ENCODE results near the gene DHX58. TPM values are rescaled to one million over a fixed set of nuclear protein-coding genes. Genes with fewer than 3 reads are reported as not detected.
A peak's percentile ranks its signal among the peaks of the same experiment; 100 is the strongest.

DHX58 gene
- total RNA-seq, 3 donors from 2014 or later = 2.0 to 8.4 (median 6.9) TPM

DNA sequence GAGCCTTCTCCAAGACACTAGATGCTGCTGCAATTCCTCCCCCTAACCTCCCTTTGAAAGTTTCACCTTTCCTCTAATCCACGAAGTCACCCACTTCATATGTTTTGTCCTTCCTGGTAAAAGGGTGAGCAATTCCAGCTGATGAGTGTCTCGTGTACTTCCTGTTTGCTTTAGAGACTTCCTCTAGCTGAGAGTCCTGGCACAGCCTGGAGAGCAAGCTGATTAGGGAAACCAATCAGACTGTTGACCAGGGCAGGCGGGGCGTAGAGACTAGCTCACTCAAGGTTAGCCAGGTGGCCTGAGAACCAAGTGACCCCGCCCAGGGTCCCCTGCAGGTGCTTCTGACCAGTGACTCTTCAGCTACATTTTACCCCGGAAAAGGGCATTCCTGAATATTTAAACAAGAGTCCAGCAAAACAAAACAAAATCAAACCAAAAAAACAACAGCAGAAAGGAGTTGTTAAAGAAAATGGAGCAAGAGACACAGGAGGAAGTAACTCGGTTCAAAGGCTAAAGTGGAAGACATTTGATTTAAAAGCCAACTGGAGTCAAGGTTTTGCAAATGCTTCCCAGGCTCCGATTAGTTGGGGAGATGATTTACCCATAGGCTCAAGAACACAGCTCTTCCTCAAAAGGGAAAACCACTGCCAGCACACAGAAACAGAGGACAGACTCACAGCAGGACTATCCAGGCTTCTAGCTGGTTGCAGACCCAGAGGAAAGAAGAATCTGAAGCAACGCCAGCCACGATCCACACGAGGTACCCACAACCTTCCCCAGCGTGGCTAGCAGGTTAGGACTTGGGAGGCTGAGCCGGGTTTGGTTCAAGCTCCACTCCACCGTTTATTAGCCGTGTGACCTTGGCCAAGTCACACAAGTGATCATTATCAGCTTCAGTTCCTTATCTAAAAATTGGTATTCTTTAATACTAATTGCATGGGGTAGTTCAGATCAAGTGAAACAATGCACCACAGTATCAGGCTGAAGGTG lies 23.4 kb upstream of the DHX58 start:
- DNase-seq (no peak), ATAC-seq (no peak)
- Mint-ChIP-seq H3K27me3 (ENCODE audit: low read depth) (no peaks in the 10 kb centered on the region), H3K4me3 (no peak overlapping the region), H3K4me1 (ENCODE audit: low read depth) (peaks cover 59% of the 10 kb centered on the region), H3K36me3 (ENCODE audit: insufficient read depth) (peaks cover 8% of the 10 kb centered on the region), H3K9me3 (no peaks in the 10 kb centered on the region)

DNA sequence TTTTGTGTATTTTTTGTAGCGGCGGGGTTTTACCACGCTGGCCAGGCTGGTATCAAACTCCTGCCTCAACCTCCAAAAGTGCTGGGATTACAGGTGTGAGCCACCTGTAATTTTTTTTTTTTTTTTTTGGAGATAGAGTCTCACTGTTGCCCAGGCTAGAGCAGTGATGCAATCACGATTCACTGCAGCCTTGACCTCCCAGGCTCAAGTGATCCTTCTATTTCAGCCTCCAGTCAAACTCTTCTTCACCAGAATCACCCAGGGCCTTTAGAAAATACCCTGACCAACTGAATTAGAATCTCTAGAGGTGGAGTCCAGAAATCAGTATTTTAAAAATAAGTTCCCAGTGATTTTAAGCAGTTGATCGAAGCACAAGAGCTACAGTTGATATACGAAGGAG lies 22.6 kb upstream of the DHX58 start:
- DNase-seq (no peak), ATAC-seq (no peak)
- Mint-ChIP-seq H3K4me1 (ENCODE audit: low read depth) (peaks cover 60% of the 10 kb centered on the region), H3K36me3 (ENCODE audit: insufficient read depth) (peaks cover 11% of the 10 kb centered on the region), H3K9me3 (no peaks in the 10 kb centered on the region), H3K27me3 (ENCODE audit: low read depth) (no peaks in the 10 kb centered on the region), H3K4me3 (no peak overlapping the region)

DNA sequence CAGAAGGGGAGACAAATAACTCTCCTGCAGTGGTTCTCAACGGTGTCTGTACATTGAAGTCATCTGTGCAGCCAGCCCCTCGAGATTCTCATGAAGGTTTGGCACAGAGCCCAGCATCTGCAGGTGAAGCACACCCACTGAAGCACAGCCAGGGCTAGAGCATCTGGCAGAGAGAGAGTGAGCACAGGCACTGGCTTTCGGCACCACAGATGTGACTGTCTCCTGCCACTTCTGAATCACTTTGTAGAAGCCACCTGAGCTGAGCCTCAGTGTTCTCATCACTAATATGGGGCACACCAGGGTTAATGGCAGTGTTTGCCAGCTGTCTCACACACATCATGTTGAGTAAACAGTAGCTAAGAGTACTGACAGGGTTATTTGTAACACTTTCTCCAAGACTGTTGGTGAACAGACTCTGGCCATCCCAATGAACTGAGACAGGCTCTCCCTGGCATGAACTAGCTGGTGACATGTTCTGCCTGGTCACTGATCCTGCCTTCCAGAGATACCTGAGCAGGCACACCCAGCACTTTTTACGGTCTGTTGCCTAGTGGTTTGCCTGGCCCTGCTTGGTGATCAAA lies 21.0 kb upstream of the DHX58 start:
- Mint-ChIP-seq H3K9me3 (no peaks in the 10 kb centered on the region), H3K27me3 (ENCODE audit: low read depth) (no peaks in the 10 kb centered on the region), H3K4me1 (ENCODE audit: low read depth) (peaks cover 53% of the 10 kb centered on the region), H3K4me3 (no peak overlapping the region), H3K36me3 (ENCODE audit: insufficient read depth) (peaks cover 18% of the 10 kb centered on the region)
- ATAC-seq = peak; percentile 69 to 74
- DNase-seq = no peak

DNA sequence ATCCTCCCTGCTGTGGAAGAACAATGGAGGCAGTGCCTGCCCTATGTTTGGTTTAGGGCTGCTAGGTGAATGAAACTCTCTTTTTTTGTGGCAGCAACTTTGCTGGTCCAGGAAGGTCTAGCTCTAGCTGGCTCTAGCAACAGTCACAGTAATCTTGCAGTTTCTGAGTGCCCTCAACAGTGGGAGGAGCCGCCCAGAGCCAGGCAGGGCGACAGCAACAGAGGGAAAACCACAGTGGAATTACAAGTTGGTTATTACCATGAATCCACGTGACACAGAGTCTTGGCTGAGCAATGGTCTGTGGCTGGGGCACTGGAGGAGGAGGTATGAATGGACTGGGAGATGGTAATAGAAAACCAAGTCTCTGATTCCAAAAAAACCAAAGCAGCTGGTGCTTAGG lies 20.4 kb upstream of the DHX58 start:
- Mint-ChIP-seq H3K4me1 (ENCODE audit: low read depth) (peaks cover 49% of the 10 kb centered on the region), H3K27me3 (ENCODE audit: low read depth) (no peaks in the 10 kb centered on the region), H3K36me3 (ENCODE audit: insufficient read depth) (peaks cover 24% of the 10 kb centered on the region), H3K9me3 (no peaks in the 10 kb centered on the region), H3K4me3 (no peak overlapping the region)
- peak; percentile 73 to 79 for ATAC-seq
- no peak for DNase-seq

DNA sequence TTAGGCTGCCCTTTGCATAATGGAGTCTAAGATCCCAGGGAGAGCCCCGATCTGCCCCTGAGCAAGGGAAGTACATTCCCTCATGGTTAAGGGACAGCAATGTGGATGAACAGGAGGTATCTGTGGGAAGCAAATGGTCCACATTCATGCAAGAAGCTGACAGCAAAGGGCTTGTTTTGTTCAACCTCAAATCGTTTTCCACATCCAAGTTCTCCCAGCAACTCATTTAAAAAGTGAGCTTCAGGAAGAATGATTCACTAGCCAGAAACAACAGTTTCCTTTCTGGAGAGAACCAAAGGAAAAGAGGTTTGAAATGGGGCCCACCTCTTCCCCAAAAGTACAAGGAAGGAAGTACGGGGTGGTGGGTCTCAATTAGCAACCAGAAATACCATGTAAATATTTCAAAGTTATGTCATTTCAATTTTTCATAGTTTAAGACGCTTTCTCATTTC lies 19.5 kb upstream of the DHX58 start:
- ATAC-seq = no peak
- Mint-ChIP-seq H3K9me3 (no peaks in the 10 kb centered on the region), H3K4me1 (ENCODE audit: low read depth) (peaks cover 48% of the 10 kb centered on the region), H3K27me3 (ENCODE audit: low read depth) (no peaks in the 10 kb centered on the region), H3K4me3 (no peak overlapping the region), H3K36me3 (ENCODE audit: insufficient read depth) (peaks cover 27% of the 10 kb centered on the region)
- DNase-seq = no peak

DNA sequence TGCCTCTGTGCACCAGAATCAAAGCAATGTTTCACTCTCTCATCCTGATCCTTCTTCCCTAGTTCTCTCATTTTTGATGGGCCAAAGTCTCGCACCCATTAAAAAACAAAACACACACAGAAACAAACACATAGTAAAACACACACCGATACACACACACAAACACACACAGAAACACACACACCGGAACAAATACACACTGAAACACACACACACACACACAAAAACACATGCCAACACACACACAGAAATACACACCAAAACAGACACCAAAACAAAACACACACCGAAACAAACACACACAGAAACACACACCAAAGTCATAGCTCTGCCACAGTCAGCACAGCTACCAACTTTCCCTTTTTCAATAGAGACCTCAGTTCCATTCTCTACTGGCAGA lies 18.7 kb upstream of the DHX58 start:
- no peak for ATAC-seq
- Mint-ChIP-seq H3K4me1 (ENCODE audit: low read depth) (peaks cover 43% of the 10 kb centered on the region), H3K4me3 (no peak overlapping the region), H3K27me3 (ENCODE audit: low read depth) (no peaks in the 10 kb centered on the region), H3K9me3 (no peaks in the 10 kb centered on the region), H3K36me3 (ENCODE audit: insufficient read depth) (peaks cover 32% of the 10 kb centered on the region)
- no peak for DNase-seq

DNA sequence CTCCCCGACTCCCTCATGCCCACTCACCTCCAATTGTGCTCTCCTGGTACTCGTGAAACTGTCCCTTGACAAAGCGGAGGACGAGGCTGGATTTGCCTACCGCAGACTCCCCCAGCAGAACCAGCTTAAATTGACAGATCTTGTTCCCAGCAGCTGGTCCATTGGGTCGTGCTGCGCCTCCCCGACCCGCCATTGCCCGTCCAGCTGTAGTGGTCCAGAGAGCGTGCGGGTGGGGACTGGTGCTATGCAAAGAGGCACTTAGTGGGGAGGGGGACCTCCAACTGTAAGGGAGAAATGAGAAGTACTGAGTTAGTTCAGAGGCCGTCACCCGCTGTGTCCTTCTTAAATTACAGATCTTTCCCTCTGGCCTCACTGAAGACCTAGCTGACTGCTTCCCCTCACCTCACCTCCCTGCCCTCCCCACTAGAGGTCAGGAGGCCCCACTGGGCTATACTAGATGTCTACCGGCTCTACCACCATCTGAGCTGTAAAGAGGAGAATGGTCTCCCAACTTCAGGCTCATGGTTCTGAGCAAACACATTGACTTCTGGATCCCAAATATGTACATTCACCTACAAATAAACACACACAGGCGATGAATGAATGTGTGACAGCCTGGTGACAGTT lies 17.9 kb upstream of the DHX58 start:
- Mint-ChIP-seq H3K9me3 (no peaks in the 10 kb centered on the region), H3K4me1 (ENCODE audit: low read depth) (peaks cover 35% of the 10 kb centered on the region), H3K4me3 (no peak overlapping the region), H3K27me3 (ENCODE audit: low read depth) (no peaks in the 10 kb centered on the region), H3K36me3 (ENCODE audit: insufficient read depth) (peaks cover 32% of the 10 kb centered on the region)
- ATAC-seq (no peak), DNase-seq (no peak)

DNA sequence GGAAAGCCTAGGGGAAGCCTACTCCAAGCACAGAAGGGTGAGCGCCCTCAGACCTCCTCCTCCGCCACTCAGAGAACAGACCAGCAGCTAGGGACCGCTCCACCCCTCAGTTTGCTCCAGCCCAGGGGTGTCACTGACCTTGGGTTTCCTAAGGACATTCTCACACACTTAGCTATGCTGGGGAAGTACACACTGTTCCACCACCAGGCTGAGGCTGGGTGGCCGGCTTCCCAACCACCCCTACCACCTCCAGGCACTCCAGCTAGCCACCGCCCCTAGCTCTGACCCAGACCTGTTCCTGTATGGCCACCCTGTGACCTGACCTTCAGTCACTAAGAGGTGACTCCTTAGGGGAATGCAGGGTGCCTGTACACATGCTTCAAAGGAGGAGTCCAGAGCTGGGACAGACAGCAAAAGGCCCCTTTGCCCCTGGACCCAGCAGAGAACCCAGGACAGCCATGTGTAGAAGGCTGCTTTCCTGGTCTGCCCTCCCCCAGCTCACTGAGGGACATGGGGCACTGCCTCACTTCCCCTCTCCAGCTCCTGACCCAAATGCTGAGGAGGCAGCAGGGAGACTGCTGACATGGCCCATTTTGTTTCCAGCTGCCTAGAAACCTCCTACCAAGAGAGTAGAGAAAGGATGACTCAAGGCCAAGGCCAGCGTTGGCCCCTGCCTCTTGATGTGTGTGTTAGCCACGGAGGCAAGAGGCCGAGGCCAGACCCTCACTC lies 16.8 kb upstream of the DHX58 start:
- H3K36me3 Mint-ChIP-seq (ENCODE audit: insufficient read depth) = peaks cover 40% of the 10 kb centered on the region
- ATAC-seq (no peak), DNase-seq (no peak)
- peaks cover 32% of the 10 kb centered on the region for H3K4me1 Mint-ChIP-seq (ENCODE audit: low read depth)
- no peaks in the 10 kb centered on the region for H3K27me3 Mint-ChIP-seq (ENCODE audit: low read depth)
- H3K9me3 Mint-ChIP-seq = no peaks in the 10 kb centered on the region
- no peak overlapping the region for H3K4me3 Mint-ChIP-seq

DNA sequence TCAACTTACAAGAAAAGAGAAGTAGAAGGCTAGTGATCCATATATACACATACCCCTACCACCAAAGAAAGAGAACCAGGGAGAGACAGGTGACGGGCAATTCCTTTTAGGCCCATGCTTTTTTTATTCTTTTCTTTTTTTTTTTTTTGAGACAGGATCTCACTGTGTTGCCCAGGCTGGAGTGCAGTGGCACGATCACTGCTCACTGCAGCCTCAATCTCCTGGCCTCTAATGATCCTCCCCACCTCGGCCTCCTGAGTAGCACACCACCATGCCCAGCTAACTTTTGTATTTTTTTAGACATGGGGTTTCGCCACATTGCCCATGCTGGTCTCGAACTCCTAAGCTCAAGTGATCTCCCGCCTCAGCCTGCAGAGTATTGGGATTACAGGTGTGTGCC lies 14.9 kb upstream of the DHX58 start:
- peaks cover 15% of the 10 kb centered on the region for H3K4me1 Mint-ChIP-seq (ENCODE audit: low read depth)
- no peaks in the 10 kb centered on the region for H3K9me3 Mint-ChIP-seq
- no peak for DNase-seq
- H3K36me3 Mint-ChIP-seq (ENCODE audit: insufficient read depth) = peaks cover 40% of the 10 kb centered on the region
- ATAC-seq = no peak
- no peak overlapping the region for H3K4me3 Mint-ChIP-seq
- H3K27me3 Mint-ChIP-seq (ENCODE audit: low read depth) = no peaks in the 10 kb centered on the region

DNA sequence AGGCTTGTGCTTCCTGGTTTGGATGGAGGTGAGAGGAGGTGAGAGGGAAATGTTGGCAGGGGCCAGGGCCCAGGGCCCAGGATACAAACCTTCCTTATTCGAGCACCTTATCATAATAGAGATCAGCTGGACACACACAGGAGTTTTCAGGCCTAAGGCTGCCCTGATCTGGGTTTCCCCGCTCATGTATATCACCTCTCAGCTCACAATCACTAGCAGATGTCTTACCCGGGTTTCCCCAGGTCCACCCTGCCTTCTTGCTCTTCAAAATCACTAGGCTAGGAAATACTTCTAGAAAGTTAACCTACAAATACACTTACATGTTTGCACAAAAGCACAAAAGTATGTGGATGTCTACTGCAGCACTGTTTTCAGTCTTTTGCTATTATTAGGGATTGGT lies 14.3 kb upstream of the DHX58 start:
- no peaks in the 10 kb centered on the region for H3K27me3 Mint-ChIP-seq (ENCODE audit: low read depth)

DNA sequence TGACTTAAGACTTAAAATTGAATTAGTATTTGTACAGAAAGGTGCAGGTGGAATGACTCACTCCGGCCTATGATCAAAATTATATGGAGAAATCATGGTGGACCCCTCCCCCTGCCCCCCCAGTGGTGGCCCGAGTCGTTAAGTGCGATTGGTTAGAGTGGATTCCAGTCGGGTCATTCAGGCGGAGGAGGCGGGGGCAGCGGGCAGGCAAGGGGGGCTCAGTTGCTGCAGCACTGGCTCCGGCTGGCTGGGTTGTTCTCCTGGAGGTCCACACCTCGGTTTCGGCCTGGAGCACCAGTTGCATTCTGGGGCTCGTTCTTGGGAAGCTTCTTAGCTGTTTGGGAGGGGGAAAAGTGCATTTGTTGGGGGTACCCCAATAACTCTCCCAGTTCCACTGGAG lies 13.1 kb upstream of the DHX58 start:
- Mint-ChIP-seq H3K4me3 (no peak overlapping the region), H3K36me3 (ENCODE audit: insufficient read depth) (peaks cover 33% of the 10 kb centered on the region), H3K4me1 (ENCODE audit: low read depth) (peaks cover 4% of the 10 kb centered on the region), H3K9me3 (no peaks in the 10 kb centered on the region), H3K27me3 (ENCODE audit: low read depth) (no peaks in the 10 kb centered on the region)
- DNase-seq = no peak
- no peak for ATAC-seq

More for the DNA sequence above, 14.3 kb upstream of the DHX58 start:
- Mint-ChIP-seq H3K9me3 (no peaks in the 10 kb centered on the region), H3K4me3 (no peak overlapping the region), H3K4me1 (ENCODE audit: low read depth) (peaks cover 9% of the 10 kb centered on the region), H3K36me3 (ENCODE audit: insufficient read depth) (peaks cover 40% of the 10 kb centered on the region)
- no peak for DNase-seq
- no peak for ATAC-seq

DNA sequence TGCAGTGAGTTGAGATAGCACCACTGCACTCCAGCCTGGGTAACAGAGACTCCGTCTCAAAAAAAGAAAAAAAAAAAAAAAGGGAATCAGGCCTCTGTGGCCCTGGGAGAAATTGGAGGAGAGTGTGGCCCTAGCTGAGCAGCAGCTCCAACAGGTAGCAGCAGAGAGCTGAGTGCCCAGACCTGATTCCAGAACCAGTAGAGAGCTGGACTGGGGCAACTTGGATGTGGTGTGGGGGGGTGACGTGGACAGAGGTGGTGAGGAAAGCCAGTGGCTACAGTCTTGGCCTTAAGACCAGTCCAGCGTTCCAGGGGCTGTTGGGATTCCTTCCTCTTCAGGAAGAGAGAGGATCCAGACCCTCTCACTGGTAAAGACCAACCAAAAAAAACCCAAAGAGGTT lies 11.7 kb upstream of the DHX58 start:
- no peak overlapping the region for H3K4me3 Mint-ChIP-seq
- no peak for ATAC-seq

DNA sequence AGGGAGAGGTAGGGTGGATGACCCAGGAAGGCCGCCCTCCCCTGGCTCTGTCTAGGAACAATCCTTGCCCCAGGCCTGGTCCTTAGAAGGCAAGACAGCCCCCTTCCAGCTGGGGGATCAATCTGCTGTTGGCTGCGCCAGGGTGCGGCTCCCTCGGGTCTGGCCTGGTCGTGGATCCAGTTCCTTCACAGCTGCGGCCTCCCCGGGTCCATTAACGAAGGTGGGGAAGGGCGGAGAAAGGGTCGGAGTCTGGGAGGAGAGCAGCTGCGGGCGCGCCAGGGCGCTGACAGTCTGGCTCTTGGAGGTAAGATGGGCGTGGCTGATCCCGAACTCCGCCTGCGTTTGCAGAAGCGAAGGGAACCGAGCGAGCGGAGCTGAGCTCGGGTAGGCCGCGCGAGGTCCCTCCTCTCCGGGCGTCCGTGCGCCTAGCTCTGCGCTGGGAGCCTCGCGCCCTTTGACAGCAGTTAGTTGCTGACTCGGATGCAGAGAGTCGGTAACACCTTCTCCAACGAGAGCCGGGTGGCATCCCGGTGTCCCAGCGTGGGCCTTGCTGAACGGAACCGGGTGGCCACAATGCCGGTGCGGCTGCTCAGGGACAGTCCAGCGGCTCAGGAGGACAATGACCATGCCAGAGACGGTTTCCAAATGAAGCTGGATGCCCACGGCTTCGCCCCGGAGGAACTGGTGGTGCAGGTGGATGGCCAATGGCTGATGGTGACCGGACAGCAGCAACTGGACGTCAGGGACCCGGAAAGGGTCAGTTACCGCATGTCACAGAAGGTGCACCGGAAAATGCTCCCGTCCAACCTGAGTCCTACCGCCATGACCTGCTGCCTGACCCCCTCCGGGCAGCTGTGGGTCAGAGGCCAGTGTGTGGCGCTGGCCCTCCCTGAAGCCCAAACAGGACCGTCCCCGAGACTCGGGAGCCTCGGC lies 10.1 kb upstream of the DHX58 start, which contains the start of gene HSPB9:
HSPB9 (plus strand) TSS at position 434 of the 933 bp plus-strand sequence; CDS start at position 481, 47 bp downstream.
- ATAC-seq (no peak), DNase-seq (no peak)
- H3K4me3 Mint-ChIP-seq = peak within 1 kb of the TSS; percentile 75
- H3K27me3 Mint-ChIP-seq (ENCODE audit: low read depth) = no peaks in the 10 kb centered on the region
- H3K9me3 Mint-ChIP-seq = no peaks in the 10 kb centered on the region
- peaks cover 10% of the 10 kb centered on the region for H3K4me1 Mint-ChIP-seq (ENCODE audit: low read depth)
- H3K36me3 Mint-ChIP-seq (ENCODE audit: insufficient read depth) = peaks cover 22% of the 10 kb centered on the region

More for the DNA sequence above, 11.7 kb upstream of the DHX58 start:
- peaks cover 7% of the 10 kb centered on the region for H3K4me1 Mint-ChIP-seq (ENCODE audit: low read depth)
- H3K9me3 Mint-ChIP-seq = no peaks in the 10 kb centered on the region
- H3K27me3 Mint-ChIP-seq (ENCODE audit: low read depth) = no peaks in the 10 kb centered on the region
- peaks cover 29% of the 10 kb centered on the region for H3K36me3 Mint-ChIP-seq (ENCODE audit: insufficient read depth)
- DNase-seq = no peak
